Measurements from ENCODE around the gene TP63. TPM values are rescaled to one million over a fixed set of nuclear protein-coding genes. Genes with fewer than 3 reads are reported as not detected.
"Not testable (repeated sequence)": the region's sequence is repeated elsewhere in the genome, so short reads cannot be mapped to it uniquely, and the experiment has no call there.

Gene TP63
- total RNA-seq, 1 donor from 2014 or later, result 0.11 TPM

- intact Hi-C loops (cut with DNase I); DNase-seq; ATAC-seq (ENCODE audit: poor library complexity): not testable (repeated sequence)
These were observed 41.2 kb downstream of the TP63 start for GRCh38 chr3:189672346-189672745.

GRCh38 chr3:189673535-189673934 is 42.3 kb downstream of the TP63 start:
- intact Hi-C loops (cut with DNase I), result no loop called here
- DNase-seq, result no peak
- ATAC-seq (ENCODE audit: poor library complexity), result no peak

GRCh38 chr3:189674249-189674913 is 43.2 kb downstream of the TP63 start:
- DNase-seq (no peak), ATAC-seq (ENCODE audit: poor library complexity) (no peak)
- intact Hi-C loops (cut with DNase I), result no loop called here

GRCh38 chr3:189677667-189678066 is 46.5 kb downstream of the TP63 start:
- DNase-seq (no peak), ATAC-seq (ENCODE audit: poor library complexity) (no peak)
- intact Hi-C loops (cut with DNase I), result no loop called here

GRCh38 chr3:189680723-189681122 is 49.5 kb downstream of the TP63 start:
- ATAC-seq (ENCODE audit: poor library complexity), result no peak
- DNase-seq, result no peak
- intact Hi-C loops (cut with DNase I), result loop anchor here (10.0 kb wide), 1 partner anchor 264 kb away; no protein-coding TSS in a partner anchor

GRCh38 chr3:189683546-189684255 is 52.5 kb downstream of the TP63 start:
- intact Hi-C loops (cut with DNase I), result loop anchor here (10.0 kb wide), 1 partner anchor 261 kb away; no protein-coding TSS in a partner anchor
- DNase-seq, result no peak
- no peak for ATAC-seq (ENCODE audit: poor library complexity)

- ATAC-seq (ENCODE audit: poor library complexity) (no peak), DNase-seq (no peak)
- intact Hi-C loops (cut with DNase I), result loop anchor here (10.0 kb wide), 1 partner anchor 260 kb away; no protein-coding TSS in a partner anchor
These were observed 53.1 kb downstream of the TP63 start for GRCh38 chr3:189684317-189684716.

GRCh38 chr3:189685291-189685690 is 54.1 kb downstream of the TP63 start:
- intact Hi-C loops (cut with DNase I), result loop anchor here (10.0 kb wide), 1 partner anchor 260 kb away; no protein-coding TSS in a partner anchor
- no peak for ATAC-seq (ENCODE audit: poor library complexity)
- DNase-seq, result no peak

GRCh38 chr3:189685860-189686259 is 54.7 kb downstream of the TP63 start:
- ATAC-seq (ENCODE audit: poor library complexity) (no peak), DNase-seq (no peak)
- intact Hi-C loops (cut with DNase I), result loop anchor here (10.0 kb wide), 1 partner anchor 259 kb away; no protein-coding TSS in a partner anchor

GRCh38 chr3:189687475-189687874 is 56.3 kb downstream of the TP63 start:
- no peak for ATAC-seq (ENCODE audit: poor library complexity)
- no peak for DNase-seq
- intact Hi-C loops (cut with DNase I), result loop anchor here (10.0 kb wide), 1 partner anchor 257 kb away; no protein-coding TSS in a partner anchor

GRCh38 chr3:189688262-189688661 is 57.1 kb downstream of the TP63 start:
- intact Hi-C loops (cut with DNase I), result loop anchor here (10.0 kb wide), 1 partner anchor 257 kb away; no protein-coding TSS in a partner anchor
- DNase-seq, result no peak
- ATAC-seq (ENCODE audit: poor library complexity), result no peak

- no peak for DNase-seq
- intact Hi-C loops (cut with DNase I), result loop anchor here (10.0 kb wide), 1 partner anchor 255 kb away; no protein-coding TSS in a partner anchor
- ATAC-seq (ENCODE audit: poor library complexity), result no peak
These were observed 58.4 kb downstream of the TP63 start for GRCh38 chr3:189689625-189690024.

- intact Hi-C loops (cut with DNase I), result no loop called here
- no peak for ATAC-seq (ENCODE audit: poor library complexity)
- DNase-seq, result no peak
These were observed 59.0 kb downstream of the TP63 start for GRCh38 chr3:189690237-189690636.

- ATAC-seq (ENCODE audit: poor library complexity), result no peak
- no peak for DNase-seq
- intact Hi-C loops (cut with DNase I), result no loop called here
These were observed 59.5 kb downstream of the TP63 start for GRCh38 chr3:189690672-189691071.

GRCh38 chr3:189695400-189695799 is 64.2 kb downstream of the TP63 start:
- ATAC-seq (ENCODE audit: poor library complexity), result no peak
- intact Hi-C loops (cut with DNase I), result no loop called here
- DNase-seq, result no peak

- ATAC-seq (ENCODE audit: poor library complexity) (no peak), DNase-seq (no peak)
- intact Hi-C loops (cut with DNase I), result no loop called here
These were observed 67.6 kb downstream of the TP63 start for GRCh38 chr3:189698811-189699210.

- intact Hi-C loops (cut with DNase I), result no loop called here
These were observed 68.7 kb downstream of the TP63 start for GRCh38 chr3:189699885-189700284.

GRCh38 chr3:189702066-189702646 is 71.0 kb downstream of the TP63 start:
- ATAC-seq (ENCODE audit: poor library complexity), result no peak
- intact Hi-C loops (cut with DNase I), result no loop called here
- DNase-seq, result no peak

More at GRCh38 chr3:189699885-189700284, 68.7 kb downstream of the TP63 start:
- no peak for ATAC-seq (ENCODE audit: poor library complexity)
- no peak for DNase-seq

GRCh38 chr3:189703865-189704264 is 72.7 kb downstream of the TP63 start:
- no peak for DNase-seq
- no peak for ATAC-seq (ENCODE audit: poor library complexity)
- intact Hi-C loops (cut with DNase I), result no loop called here

Data from Right ventricle myocardium superior (tissue), 1 donor.